Adrenal gland (tissue), 5 donors: ENCODE results near the gene ZNF232.

ENCODE experiments used
- CTCF ChIP-seq, 6 experiments: fragments of 450-650 bp in 4 of 6; fragments of 200-600 bp in 2 of 6; sonication (generic) in 1 of 6; IDR thresholded peaks; 1 replicate in 5 of 6; 2 replicates in 1 of 6; pipeline versions ENCODE4 v1.5.1 to v1.8.0; 2016 to 2021; ENCODE audit warnings: antibody characterized with exemption in 6 of 6, mild to moderate bottlenecking in 2 of 6, moderate library complexity in 1 of 6
- POLR2A ChIP-seq, 2 donors: fragments of 450-650 bp; IDR thresholded peaks; one replicate each; pipeline ENCODE4 v1.6.1; 2017; ENCODE audit warnings: antibody characterized with exemption in 2 of 2, mild to moderate bottlenecking in 2 of 2, moderate library complexity in 1 of 2
- donor health status: DM: no; HTN: no; CAD: no.

- TF ChIP-seq CTCF (IDR thresholded peaks at IDR 0.05) (no peak), POLR2A (IDR thresholded peaks at IDR 0.05) (peak in 1 of 2 donors; percentile 62)
Observed at GRCh38 chr17:5111402-5112204, at the start of gene ZNF232.
